Stimulated activated CD4-positive, alpha-beta T cell treated with anti-CD3 and anti-CD28 coated beads, Interleukin-4, amount 100 ng/mL, for 24 hours (primary cell): ENCODE measurements around the gene INSYN1.
"Not testable (repeated sequence)": the region's sequence is repeated elsewhere in the genome, so short reads cannot be mapped to it uniquely, and the experiment has no call there.

Experiments
- DNase-seq: peaks from one replicate; pipeline ENCODE4 v3.0.0-alpha.2; 2020

INSYN1 gene

DNA sequence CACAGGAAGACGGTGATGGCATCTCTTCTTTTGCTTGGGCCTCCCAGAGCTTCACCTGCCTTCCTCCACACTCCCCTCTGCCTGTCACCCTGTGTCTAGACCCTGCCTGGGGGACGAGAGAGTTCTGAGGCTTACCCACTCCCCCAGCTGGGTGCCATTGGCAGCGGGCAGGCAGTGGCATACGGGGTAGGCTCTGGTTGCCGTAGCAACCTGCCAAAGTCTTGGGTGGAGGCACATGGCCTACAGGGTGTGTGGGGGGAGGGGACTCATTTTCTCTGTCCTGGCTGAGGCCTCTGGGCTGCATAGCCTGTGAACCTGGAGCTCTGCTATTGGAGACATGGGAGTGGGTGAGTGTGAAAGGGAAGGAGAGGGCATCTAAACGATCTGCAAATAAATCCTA lies 4.4 kb downstream of the INSYN1 start:
- no peak for DNase-seq

DNA sequence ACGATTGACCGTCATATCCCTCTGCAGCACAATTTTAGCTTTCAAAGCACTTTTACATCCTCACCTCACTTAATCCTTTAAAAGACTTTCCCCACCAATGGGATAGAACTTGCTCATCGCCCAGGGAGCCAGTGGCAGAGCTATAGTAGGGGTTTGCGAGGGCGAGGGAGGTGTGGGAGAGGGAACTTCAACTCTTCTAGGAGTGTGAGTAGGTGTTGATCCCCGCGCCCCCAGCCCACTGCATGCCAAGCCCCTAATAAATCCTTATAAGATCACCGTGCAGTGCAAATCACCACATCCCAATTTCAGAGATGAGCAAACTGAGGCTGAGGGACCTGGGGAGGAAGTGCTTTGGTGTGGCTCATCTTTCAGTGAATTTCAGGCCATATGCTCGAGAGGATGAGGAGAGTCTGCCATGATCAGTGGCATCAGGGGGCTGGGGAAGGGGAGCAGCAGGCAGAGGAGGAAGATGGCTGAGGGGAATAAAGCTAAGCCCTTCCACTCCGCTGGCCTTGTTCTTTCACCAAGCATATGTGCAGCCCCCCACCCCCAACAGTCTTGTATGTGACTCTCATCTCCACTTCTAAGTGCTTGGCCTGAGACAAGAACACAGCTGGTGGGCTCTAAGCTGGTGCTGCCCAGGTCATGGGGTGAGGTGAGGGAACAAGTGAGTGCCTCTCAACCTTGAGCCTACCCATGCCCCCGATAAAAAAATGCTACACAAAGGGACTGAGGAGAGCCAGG lies 5.1 kb downstream of the INSYN1 start:
- no peak for DNase-seq

DNA sequence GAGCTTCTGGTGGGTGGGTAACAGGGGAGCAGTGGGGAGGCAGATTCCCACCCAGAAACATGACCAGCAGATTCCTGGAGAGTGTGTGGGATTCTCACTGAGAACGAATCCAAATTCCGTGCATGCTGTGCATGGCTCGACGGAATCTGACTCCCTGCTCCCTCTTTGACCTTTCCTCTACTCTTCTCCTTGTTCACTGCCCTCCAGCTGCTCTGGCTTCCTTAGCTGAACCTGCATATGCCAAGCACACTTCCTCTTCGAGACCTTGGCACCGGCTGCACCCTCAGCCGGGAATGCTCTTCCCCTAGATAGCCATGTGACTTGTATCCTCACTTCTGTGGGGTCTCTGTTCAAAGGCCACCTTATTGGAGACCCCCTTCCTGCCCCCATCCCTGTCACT lies 6.3 kb downstream of the INSYN1 start:
- DNase-seq = no peak

DNA sequence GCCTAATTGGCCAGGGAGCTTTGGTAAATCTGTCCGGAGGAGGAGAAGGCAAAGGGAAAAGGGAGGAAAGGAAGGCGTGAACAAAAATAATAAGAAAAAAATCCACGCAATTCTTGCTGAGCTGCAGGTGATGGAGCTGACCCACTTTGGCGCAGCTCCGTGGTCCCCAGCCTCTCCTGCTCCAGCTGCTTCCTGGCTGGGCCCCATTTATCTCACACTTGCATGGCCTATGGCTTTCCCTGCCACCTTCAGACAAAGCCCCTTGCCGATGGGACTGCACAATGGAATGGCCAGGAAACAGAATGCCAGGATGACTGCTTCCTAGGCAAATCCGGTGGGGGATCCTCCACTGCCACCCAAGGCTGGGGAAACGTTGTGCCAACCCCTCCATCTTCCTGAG lies 6.9 kb downstream of the INSYN1 start:
- DNase-seq = no peak

DNA sequence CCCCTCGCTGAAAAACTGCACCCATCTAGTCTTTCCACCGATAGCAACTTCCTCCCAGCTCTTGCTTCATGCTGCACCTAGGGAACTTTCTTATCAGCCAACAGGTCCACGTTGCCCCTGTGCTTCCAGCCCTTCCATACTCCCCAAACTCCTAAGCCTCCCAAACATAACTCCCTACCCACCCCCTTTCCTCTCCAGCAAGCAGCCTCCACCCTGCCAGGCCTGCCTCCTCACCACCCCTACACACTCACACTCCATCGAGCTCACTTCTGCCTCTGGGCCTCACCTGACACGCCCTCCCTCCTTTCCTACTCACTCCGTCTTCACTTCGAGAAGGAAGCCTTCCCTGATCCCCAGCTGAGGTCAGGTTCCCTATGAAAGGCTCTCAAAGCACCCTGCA lies 8.1 kb downstream of the INSYN1 start:
- no peak for DNase-seq

DNA sequence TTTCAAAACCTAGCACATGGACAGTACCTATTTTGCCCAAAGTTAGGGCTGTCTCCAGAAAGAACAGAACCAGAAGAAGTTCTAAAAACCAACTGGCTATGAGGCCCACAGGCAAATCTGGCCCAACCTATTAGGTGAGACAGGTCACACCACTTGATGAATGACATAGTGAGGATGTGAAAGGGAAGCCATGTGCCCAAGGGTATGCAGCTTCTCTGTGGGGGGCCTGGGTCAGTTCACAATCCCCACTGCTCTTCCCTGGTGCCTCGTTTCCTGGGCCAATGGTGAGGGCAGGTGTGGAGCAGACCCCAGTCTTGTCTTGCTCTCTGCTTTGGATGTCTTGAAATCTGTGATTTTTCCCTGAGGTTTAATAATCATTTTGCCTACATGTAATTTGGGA lies 8.9 kb downstream of the INSYN1 start:
- DNase-seq = no peak

DNA sequence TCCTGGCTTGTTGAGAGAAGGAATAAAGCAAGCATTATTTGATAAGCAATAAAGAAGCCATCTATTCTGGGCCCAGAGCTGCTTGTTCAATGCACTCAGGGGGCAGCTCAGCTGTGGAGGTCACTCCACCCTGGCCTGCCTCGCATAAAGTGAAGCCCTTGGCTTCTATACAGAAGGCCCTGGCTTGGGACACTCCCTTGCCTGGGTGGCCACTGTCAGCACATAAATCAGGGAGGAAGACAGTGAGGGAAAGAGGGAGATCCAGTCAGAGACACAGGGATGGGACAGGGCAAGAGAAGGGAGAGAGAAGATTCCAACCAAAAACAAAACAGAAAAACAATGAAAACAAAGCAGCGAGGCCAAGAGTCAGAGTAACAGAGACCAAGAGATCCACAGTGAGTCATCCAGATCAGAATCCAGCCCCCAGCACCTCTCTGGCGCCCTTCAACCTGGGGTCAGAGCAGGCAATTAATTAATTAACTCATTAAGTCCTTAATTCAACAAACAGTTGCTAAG lies 11.8 kb downstream of the INSYN1 start:
- DNase-seq = no peak

DNA sequence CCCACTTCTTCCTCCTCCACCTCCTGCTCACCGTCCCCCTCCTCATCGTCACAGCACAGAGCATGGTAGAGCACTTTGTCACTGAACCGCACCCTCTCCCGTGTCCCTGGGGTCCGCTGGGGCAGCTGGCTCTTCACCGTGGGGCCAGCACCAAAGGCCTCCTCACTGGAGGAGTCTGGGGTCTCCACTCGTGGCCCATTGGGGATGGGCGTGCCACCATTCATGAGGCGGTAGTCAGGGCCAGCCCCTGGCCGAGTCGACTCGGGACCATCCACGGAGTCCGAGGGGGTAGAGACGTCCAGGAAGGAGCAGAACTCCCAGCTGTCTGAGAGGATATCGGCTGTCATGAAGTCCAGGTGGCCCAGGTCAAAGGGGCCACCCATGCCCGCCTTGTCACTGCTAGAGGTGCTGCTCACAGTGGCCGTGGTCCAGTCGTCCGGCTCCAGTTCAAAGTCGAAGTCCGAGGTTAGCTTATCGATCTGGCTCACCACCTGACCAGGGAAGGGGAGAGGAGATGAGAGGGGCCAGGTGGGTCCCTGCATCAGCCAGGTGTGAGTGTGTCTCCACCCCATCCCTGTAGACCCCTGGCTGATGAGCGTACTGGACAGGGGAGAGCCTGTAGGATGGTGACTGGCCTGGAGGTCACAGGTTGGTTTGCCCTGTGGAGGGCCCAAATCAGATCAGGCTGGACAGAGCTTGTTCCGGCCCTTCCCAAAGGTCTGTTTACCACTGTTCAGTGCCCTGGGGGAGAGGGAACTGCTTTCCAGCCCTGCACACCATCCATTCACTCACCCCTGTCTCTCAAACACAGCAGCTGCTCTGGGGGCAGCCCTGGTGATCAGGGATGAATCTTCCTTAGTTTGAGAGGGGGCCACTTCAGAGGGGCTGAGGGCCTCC lies 12.8 kb downstream of the INSYN1 start:
- DNase-seq = no peak

DNA sequence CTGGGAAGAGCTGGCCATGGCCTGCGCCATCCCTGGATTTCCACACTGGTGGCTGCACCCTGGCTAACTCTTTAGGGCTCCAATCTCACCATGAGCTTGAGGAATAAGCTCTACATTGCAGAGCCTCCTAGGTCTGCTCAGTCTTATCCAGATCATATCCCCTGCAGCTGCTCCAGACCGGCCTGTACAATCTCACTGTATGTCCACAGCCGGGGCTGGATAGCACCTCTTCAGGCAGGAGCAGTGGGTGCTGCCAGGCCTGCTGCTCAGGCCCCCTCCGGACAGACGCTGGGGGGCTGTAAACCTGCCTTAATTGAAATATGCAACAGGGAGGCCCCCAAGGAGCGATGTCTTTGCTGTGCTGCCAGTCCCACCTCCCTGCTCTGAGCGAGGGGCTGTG lies 15.6 kb downstream of the INSYN1 start:
- no peak for DNase-seq

DNA sequence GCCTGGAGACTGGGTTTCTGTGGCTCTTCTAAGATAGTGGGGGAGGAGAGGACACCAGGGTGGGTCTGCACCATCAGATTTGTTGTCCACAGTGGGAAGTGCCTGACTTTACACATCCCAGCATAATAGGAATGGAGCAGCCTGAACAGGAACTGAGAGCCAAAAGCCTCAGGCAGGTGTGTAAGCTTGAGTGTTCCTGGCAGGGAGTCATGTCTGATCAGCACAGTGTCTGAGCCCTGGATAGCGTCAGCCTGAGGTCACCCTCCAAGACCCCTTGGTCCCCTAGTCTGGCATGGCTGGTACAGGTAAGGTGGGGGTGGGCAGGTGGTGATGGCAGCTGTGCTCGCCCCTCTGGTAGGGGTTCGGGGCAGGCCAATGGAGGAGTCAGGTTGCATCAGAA lies 20.2 kb downstream of the INSYN1 start:
- DNase-seq = no peak

DNA sequence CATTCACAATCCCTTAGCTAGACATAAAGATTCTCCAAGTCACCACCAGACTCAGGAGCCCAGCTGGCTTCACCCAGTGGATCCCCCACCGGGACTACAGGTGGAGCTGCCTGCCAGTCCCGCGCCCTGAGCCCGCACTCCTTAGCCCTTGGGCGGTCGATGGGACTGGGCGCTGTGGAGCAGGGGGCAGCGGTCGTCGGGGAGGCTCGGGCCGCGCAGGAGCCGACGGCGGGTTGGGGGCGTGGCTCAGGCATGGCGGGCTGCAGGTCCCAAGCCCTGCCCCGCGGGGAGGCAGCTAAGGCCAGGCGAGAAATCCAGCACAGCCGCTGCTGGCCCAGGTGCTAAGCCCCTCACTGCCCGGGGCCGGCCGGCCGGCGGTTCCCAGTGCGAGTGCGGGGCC lies 21.1 kb downstream of the INSYN1 start:
- DNase-seq = not testable (repeated sequence)

DNA sequence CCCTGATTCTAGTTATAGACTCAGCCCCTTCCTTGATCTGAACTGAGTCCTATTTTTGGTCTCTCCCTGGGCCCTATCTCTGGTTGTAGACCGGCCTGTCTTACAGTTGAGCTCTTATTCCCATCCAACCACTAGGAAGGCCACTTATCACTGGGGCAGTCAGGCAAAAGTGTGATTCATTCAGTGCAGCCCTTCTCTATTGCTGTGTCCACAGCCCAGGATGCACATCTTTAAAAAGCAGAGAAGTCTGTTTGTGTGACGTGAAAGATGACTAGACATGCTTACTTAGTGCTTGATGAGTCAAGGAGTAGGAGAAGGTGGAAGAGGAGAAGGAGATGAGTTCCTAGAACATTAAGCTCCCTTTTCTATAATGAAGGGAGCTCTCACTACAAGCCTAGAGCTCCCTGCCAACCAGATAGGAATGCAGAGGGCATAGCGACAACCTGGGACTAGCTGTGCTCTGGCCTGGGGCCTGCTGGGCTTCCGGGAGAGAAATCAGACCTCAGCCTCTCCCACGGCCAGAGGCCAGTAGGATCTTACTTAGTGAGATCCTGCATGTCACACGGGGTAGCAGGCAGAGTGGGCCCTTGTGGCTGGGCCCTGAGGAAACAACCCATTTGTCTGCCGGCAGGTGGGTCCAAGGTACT lies 25.7 kb downstream of the INSYN1 start:
- no peak for DNase-seq

DNA sequence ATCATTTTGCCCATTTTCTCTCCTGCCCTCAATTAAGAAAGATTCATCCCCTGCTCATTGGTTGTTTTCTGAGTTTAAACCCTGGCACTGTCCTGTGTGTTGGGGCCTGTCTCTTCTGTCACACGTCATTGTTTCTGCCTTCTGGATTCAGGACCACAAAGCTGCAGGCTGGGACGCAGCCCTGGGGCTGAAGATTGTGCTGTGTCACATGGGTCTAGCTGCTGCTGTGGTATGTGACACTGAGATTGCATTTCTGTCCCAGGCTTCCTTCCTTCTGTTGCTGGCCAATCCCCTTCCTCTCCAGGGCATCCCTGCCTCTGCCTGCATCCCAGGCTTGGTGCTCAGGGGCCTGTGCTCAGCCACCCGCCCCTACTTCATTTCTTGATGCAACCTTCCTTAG lies 28.9 kb downstream of the INSYN1 start:
- DNase-seq = no peak

DNA sequence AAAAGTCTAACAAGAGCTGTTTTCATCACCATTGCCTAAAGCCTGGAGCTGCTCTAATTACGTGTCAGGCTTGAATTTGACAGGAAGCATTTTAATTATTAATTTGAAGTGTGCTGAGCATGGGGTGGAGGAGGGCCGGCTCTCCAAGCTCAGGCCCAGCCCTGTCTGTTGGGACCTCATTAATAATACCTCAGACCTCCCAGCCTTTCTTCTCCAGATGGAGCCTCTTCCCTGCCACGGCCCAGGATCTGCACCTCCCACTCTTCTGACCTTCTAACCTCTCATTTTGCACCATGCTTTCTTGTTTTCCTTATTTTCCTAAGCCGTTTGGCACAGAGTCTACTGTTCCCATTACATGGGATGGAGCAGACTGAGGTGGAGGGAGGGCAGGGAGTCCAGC lies 30.0 kb downstream of the INSYN1 start:
- DNase-seq = no peak

DNA sequence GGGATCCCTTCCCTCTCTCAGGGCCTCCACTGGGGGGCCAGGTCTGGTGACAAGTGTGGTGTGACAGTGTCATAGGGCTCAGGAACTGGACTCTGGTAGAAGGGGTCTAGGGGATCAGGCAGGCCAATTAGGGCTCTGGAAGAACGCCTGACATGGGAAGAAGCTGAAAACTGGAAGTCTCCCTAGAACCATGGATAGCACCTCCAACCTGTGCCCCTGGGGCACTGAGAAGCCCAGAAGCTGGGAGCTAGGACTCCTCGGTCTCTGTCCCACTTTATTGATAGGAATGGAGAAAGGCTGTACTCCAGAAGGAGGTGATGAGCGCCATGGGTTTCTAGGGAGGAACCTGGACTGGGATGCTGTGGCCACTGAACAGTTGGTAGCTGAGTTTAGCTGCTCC lies 30.7 kb downstream of the INSYN1 start:
- DNase-seq = no peak

DNA sequence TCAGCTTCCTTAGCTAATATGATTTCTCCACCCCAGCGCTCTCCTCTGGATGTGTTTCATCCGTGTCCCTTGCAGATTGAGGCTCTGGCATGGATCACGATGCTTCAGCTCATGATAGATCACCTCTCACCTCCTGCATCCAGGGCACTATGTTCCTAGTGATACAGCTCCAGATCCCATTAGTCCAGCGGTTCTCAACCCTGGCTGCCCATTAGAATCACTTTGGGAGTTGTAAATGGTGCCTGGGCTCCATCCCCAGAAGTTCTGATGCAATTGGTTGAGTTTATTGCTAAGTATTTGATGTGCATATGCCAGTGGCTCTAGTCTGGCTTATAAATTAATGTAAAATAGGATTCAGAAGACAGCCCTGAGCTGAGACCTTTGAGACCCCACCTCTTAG lies 34.5 kb downstream of the INSYN1 start:
- no peak for DNase-seq

DNA sequence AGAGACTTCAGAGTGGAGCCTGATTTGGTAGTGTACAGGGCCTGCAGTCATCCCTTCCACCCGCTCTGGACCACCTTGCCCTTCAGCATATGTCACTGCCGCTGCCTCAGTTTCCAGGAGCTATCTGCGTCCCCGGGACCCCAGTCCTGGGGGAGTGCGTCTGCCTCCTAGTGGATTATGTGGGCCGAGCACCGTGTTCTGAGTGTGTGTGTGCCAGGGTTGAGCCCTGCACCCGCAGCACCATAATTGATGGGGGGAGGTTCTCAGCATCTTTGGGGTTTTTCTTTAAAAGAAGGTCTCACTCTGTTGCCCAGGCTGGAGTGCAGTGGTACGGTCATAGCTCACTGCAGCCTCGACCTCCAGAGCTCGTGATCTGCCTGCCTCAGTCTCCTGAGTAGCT lies 35.3 kb downstream of the INSYN1 start:
- DNase-seq = no peak

DNA sequence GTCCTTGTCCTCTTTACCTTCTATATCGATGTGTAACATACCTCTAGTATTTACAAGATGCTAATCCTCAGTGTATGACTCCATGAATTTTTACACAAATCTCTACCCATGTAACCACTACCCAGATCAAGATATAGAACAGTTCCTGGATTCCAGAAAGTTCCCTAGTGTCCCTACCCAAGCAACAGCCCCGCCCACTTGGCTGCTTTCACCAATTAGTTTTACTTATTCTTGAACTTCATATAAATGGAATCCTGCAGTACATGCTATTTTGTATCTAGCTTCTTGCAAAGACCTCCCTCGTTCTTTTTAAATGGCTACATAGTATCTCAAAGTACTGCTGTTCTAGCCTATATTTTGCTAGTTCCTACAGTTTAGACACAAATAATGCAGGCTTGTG lies 35.9 kb downstream of the INSYN1 start:
- DNase-seq = no peak

DNA sequence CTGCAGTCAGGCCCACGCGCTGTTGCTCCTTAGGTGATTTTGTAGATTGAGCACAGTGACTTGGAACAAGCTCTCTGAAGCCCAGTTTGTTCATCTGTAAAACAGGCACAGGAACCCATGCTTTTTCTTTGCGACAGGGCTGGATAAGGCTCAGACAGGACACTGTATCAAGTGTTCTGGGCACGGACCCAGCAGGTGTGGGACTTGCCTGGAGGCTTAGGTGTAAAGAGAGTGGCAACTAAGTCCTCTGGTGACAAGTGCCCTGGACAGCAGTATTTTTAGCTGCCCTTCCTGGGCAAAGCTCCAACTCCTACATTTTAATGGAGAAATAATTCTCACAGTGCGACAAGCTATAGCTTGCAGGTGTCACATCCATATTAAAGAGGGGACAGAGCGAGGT lies 36.7 kb downstream of the INSYN1 start:
- DNase-seq = no peak

DNA sequence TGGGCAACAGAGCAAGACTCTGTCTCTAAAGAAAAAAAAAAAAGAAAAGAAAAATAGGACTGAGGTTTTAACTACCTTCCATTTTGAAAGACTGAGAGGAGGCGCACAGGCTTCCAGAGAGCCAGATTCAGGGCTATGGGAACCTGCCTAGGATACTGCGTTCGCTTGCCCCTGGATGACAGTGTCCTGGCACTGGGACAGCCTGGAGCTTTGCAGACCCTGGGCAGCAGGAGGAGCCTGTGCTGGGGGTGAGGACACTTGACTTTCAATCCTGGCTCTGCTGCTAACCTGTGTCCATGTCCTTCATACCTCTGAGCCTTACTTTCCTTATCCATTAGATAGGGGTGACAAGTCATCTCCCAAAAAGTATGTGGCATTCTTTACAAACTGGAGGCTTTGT lies 37.7 kb downstream of the INSYN1 start:
- DNase-seq = no peak

DNA sequence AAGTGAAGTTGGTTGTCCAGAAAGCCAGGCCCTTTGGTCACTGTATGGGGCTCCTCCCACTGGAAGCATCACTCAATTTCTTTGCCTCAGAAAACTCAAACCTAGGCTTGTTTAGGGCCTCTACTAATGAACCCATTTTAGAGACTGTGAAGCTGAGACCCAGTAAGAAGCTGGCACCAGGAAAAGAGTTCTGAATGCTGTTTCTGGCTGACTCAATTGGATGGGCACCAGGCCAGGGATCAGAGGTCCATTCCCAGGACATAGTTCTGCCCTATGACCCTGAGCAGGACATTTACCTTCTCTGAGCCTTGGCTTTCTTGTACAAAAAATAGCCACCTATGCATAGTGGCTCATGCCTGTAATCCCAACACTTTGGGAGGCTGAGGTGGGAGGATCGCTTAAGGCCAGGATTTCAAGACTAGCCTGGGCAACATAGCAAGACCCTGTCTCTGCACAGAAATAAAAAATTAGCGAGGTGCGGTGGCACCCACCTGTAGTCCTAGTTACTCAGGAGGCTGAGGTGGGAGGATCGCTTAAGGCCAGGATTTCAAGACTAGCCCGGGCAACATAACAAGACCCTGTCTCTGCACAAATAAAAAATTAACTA lies 38.4 kb downstream of the INSYN1 start:
- DNase-seq = no peak

DNA sequence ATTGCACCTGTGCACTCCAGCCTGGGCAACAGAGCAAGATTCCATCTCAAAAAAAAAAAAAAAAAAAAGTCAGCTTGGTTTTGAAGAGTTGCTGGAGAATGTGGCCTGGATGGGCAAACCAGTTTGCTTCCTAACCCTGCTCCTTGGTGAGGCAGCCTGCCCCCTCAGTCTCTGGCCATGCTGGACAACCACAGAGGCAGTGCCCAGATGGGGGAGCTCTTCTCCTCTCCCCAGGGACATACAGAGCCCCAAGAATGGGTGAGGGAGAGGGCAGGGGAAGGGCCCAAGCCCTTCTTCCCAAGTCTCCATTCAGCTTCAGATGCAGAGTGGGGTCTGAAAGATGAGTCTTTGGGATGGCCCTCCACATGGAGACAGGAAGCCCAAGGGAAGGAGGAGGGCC lies 41.0 kb downstream of the INSYN1 start:
- DNase-seq = no peak

DNA sequence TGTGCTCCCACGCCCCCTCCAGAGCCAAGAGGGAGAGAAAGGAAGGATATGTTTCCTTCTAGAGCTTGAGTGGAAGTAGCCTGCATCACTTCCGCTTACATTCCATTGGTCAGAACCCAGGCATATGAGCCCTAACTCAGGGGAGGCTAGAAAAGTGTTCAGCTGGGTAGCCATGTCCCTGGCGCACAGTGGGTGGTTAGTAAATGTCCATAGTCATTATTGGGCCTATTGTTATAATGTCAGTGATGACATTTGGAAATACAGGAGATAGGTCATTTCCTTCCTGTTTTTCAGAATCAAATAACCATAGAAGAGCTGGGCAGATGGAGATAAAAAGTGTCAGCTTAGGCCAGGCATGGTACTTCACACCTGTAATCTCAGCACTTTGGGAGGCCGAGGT lies 41.6 kb downstream of the INSYN1 start:
- DNase-seq = no peak
